Stimulated activated CD4-positive, alpha-beta T cell treated with anti-CD3 and anti-CD28 coated beads, Interleukin-15, amount 100 ng/mL, for 24 hours (primary cell): ENCODE results near the gene HK3.

ENCODE experiments used
- DNase-seq: peaks from one replicate; pipeline ENCODE4 v3.0.0-alpha.2; 2020

HK3 gene

DNA sequence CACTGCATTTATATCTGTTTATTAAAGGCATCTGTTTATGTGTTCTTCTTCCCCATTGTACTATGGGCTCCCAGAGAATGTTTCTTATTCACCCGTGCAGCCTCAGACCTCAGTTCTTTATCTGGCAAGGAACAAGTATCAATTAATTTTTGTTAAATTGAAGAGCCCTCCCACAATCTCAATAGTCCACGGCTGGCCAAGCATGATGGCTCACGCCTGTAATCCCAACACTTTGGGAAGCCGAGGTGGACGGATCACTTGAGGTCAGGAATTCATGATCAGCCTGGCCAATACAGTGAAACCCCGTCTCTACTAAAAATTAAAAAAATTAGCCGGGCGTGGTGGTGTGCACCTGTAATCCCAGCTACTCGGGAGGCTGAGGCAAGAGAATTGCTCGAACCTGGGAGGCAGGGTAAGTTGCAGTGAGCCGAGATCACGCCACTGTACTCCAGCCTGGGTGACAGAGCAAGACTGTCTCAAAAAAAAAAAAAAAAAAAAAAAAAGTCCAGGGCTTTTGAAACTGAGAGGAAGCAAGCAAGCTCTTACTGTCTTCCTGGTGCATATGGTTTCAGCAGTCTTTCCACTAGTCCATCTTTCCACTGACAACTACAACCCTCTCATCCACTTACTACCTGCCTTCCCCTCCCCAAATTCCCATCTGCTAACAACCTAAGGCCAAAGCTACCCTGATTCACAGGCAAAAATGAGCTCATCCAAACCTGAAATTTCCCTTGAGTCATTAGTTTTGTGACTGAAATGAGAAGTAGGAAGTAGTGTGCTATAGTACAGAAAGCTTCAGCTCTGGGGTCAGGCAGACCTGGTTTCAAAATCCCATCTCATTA, 2.3 kb upstream of the HK3 start:
- DNase-seq: peak; percentile 49

DNA sequence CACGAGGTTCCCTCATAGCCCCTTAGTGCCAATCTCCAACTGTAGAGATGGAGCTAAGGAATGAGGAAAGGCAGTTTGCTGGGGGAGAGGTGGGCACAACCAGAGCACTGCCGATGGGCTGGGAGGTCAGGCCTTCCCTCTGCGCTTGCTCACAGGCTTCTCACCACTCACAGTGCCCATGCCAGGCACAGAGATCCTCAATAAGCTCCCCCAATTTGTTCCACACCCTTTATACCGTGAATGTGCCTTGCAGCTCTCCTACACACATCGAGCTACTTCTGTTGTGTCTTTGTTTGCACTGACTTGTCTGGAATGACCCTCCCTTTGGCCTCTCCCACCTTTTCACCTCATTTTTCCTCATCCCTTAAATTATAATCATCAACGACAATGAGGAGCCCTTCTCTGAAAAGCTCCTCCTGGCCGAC, 1.6 kb upstream of the HK3 start:
- DNase-seq: no peak

DNA sequence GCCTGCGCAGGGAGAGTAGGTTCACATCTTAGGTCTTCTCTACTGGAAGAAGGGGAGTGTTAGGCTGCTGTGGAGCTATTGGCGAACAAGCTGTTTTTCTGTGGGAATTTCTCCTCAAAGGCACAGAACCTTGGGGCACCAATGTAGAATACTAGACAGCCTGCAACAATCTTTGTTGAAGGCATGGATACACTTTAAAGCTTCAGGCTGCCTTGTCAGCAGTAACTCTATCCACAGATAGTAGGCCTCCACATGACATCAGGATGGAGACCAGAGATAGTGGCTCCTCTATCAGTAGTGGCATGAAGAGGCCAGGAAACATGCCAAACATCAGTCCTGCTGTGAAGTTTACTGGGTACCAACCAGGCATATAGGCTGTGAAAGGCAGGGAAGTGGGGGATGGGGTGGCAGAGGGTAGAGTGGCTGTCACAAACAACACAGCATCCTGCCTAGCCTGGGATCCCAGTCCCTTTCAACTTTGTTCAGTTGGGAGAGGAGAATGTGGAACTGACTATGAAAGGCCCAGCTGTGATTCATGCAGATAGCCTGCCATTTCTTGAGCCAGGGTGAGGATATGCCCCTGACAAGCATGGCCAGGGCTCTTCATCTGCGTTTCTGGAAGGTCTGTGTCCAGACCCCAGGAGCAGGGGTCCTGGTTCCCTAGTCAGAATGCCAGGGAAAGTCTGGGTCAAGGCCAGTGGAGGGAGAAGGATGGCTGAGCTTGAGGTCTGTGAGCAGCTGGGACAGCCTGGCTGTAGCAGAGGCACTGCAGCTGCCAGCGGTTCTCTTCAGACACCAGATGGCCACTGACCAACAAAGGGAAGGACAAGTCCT, 1.0 kb upstream of the HK3 start:
- DNase-seq: no peak

DNA sequence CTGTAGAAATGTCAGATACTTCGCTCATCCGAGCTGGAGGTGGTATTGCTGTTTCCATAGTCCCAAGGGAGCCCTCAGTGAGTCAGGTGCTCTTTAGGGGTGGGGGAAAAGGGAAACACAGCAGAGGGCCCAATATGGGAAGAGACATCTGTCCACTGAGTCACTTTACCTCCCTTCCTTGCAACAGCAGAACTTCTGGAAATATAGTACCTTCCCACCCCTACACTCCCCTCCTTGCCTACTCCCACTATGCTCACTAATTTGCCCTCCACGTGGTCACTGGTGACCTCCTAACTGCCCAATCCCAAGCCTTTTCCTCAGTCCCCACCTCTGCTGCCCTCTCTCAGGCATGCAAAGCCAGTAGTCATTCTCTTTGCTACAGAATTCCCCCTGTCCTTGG, 1.9 kb downstream of the HK3 start:
- DNase-seq: no peak

DNA sequence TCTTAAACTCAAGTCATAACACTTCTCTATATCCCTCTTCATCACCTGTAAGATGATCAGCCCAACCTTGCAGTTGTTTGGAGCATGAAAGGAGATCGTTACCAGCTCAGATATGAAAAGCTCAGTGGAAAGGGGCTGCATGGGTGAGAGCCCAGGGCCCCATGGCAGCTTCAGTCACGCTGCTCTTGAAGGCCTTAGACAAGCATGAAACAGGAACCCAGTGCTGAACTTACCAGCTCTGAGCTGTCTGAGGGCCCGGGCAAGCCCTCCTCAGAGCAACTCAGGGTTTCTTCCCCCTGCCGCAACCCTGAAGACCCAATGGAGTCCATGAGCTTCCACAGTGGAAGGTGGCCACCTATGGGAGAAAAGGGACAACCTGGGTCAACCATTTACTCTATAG, 3.3 kb downstream of the HK3 start:
- DNase-seq: no peak

DNA sequence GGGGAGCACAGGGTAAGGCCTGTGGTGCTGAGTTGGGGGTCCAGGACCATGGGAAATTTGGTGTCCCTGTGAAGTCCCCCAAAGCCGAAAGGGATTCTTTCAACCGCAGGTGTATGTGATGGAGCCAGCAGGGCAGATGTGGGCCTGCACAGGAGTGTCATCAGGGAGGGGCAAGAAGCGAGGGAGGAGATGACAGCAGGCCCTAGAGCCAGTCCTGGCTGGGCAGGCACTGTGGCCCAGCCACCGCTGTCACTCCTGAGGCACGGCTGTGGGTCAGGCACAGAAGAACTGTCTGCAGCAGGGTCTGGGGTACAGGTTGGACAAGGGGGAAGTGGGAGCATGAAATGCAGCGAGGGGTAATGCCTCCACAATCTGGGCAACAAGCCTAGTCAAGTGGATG, 4.8 kb downstream of the HK3 start:
- DNase-seq: no peak

DNA sequence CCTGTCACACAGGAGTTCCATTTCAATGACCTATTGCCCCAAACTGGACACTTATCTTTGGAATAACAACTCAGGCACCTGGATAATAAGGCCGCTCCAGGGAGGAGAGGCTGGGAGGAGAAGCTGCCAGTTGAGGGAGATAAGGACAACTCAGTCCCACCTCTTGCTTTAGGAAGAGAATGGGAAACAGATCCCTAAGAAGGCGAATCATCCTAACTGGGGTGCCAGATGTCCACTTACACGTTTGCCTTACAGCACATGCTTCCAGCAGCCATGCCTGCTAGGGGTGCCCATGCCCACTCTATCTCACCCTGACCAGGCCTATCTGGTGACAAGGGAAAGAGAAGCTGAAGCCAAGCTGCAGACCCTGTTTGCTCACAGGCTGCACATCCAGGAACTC, 6.5 kb downstream of the HK3 start:
- no peak for DNase-seq

DNA sequence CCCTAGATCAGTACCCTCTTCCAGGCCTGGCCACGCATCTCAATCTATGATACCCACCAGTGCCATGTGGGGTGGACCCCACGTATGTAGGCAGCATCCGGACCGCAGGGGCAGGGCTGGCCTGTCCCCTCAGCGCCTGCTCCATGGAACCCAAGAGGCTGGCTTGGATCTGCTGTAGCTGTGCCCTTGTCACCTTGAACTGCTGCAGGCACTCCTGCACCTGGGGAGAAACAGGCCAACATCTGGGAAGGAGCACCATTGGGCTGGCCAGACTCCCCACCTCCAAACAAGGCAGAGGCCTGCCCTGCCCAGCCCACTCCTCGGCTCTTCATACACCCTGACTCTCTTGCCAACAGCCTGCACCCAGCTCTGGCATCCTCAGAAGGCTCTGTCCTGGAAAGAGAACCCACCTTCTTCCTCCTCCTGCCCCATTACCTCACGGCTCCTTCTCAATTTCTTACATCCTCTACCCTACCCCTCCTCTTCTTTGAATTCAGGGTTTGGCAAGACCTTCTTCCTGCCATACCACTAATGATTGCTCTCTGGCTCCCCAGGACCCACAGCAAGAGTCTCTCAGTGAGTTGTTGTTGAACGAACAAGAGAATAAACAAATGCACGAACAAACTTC, 7.7 kb downstream of the HK3 start:
- no peak for DNase-seq

DNA sequence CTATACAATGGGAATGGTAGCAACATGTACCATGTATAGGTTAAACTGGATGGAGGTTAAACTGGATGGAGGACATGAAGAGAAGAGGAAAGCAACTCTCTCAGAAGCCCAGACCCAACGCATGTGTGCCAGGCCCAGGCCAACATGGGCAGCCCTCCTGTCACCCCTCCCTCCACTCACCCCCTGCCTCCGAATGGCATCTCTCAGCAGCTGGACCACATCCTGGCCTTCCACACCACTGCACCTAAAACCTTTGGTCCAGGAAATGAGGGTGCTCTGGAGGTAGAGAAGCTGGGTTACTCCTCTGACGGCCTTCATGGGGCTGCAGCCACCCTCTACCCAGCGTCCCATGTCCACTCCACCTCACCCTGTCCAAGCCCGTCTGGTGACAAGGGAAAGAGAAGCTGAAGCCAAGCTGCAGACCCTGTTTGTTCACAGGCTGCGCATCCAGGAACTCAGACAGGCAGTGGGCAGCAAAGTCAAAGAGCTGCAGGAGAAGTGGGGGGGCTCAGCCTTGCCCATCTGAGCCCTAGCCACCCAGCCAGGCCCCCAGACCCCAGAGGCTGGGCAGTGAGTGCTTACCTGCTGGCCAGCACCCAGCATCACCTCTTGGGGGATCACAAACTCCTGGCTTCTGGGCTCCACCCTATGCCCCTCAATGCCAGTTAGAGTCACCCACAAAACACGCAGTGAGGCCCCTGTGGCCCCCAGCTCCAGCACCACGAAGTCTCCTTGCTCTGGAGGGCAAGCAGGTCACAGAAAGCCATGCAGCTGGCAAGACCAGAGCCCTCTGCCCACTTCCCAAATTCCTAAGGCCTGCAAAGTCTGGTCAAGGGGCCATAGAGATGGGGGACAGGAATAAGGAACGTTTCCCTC, 8.5 kb downstream of the HK3 start:
- no peak for DNase-seq

DNA sequence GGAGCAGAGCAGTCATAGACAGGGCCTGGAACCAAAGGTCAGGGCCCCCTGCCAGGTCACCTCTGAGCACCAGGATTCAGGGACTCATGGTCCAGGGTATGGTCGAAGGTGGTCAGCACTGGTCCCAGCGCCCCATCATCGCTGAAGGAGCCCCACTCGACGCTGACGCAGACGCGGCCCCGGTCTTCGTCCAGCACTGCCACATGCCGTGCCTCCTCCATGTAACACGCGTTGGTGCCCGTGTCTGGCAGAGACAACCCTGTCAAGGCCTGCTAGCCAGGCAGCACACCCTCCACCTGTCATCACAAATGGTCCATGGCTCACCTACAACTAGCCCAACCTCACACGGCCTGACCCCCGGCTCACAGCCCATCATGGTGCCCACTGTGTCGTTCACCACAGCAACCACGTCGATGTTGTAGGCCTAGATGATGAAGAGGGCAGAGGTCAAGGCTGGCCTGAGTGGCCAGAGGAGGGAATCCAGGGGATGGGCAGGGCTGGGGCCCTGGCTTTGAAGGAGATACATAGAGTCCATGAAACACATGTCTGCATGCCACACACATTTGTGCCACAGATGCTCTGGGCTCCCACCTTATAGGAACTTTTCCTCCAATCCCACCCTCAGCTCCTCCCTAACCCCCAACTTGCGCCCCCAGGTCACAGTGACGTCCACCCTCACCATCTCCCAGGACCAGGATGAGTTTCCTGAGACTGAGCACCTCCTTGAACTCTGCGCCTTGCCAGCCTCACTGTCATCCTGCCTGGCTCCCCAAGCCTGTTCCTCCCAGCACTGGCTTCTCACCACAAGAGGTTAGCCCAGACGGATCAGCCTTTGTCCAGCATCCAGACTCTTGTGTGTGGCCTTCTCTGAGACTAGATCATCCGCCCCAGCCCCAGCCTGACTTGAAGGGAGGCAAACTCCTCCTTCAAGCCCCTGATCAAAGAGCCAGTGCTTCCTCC, 9.5 kb downstream of the HK3 start:
- DNase-seq: no peak

DNA sequence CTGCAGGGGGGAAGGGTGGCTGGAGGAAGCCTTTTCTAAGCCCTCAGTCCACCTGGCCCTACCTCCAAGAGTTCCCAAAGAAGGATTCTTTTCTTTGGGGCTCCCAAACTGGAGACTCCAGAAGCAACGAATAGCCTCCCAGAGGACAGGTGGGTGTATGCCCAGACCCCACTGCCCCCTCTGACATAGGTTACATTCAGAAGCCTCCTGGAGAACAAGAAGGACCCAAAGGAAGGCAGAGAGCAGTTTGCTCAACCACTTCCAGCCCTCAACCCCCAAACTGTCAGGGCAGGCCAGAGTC, 10.3 kb downstream of the HK3 start:
- DNase-seq: no peak

DNA sequence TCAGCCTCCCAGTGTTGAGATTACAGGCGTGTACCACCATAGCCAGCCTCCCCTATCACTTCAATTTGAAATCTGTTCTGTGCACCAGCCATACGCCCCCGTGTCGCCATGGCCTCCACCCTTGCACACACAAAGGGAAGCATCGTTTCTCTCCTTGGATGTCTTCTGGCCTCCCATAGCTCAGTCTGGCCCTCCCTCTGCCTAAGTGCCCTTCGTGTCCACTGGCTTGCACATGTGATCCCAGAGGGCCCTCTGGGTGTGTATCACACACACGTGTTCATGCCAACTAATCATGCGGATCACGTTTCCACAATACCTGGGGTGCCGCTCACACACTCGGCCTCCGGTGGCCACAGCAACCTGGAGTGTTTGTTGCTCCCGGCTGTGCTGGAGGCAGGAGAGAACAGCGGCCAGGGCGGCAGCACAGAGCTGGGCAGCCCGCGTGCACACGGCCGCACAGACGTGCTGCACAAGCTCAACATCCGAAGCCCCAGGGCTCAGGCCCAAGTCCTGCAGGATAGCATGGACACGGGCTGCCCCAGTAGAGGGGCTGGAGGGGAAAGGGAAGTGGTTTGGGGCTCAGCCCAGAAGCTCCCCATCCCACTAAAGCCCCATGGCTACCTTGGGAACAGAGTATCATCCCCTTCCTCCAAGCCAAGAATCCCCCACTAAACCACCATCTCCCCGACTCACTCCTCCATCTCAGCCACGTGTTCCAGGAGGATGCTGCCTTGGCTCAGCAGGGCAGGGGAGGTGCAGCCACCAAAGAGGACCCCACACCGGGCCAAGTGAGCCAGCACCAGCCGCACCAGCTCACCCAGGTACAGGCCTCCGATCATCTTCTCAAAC, 10.9 kb downstream of the HK3 start:
- DNase-seq: no peak

DNA sequence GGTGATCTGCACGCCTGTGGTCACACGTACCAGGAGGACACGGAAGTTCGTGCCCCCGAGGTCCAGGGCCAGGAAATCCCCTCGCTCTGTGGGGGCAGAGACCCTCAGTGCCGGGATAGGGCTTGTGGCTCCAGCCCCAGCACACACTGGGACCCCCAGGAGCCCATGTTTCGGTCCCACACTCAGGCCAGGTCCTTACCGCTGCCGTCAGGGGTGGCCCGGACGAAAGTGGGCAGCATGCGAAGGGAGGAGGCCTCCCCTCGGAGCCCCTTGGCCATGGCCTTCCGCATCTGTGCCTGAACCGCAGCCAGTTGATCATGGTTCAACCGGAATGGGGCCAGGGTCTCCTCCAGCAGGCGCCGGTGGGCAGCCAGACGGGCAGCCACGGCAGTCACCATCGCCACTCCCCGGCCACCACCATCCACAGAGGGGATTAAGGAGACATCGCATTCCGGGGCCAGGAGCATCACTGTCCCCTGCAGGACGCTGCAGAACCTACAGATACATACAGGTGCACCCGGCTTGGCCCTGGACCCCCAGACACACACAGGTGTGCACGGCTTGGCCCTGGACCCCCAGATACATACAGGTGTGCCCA, 11.8 kb downstream of the HK3 start:
- no peak for DNase-seq

DNA sequence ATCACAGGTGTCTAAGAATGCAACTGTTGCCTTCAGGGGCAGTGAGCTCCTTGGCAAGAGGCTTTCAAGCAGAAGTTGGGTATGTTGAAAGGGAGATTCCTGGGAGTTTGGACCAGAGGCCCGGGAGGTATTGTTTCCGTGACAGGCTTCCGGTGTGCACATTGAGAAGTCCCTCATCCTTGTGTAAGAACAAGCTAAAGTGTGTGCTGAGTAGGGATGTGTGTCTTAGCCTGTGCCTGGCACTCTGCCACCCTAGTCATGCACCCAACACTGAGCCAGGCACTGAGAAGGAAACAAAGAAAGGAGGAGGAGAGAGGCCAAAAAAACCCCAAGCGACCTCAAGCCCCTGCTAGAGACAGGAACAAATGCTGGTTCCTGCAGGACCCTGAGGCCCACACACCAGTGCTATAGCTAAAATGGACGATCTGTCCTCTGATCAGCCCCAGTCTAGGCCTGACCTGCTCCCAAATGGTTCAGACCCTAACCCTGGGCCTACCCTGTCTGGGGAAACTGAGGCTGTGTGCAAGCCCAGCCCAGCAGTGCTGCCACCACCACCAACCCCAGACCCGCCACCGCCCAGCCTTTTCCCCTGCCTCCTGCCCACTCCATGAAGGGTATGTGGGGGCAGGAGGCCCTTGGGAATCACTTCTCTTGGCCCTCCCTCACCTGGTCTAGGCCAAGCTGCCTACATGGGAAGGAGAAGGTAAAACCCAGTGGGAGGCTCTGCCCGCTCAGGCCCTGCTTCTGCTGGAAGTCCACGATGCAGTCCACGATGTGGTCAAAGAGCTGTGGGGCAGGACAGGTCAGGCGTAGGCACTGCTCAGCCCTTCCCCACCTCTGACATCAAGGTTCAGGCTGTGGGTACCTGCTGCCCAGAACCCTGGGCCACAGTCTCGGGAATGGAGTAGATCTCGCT, 12.6 kb downstream of the HK3 start:
- DNase-seq: no peak

DNA sequence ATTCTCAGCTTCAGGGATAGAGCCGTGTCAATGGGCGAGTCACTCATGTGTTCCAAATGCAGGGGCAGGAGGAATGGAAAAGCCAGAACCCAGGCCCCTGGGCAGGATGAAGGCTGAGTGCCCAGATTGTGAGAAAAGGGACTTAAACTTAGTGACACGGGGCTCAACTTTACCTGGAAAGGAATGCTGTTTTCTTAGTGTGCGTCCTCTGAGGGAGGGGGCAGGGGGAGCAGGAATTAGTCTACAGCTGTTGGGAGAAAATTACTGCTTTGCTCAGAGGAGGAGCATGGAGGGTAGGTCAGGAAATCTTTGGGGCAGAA, 14.6 kb downstream of the HK3 start:
- DNase-seq: no peak

DNA sequence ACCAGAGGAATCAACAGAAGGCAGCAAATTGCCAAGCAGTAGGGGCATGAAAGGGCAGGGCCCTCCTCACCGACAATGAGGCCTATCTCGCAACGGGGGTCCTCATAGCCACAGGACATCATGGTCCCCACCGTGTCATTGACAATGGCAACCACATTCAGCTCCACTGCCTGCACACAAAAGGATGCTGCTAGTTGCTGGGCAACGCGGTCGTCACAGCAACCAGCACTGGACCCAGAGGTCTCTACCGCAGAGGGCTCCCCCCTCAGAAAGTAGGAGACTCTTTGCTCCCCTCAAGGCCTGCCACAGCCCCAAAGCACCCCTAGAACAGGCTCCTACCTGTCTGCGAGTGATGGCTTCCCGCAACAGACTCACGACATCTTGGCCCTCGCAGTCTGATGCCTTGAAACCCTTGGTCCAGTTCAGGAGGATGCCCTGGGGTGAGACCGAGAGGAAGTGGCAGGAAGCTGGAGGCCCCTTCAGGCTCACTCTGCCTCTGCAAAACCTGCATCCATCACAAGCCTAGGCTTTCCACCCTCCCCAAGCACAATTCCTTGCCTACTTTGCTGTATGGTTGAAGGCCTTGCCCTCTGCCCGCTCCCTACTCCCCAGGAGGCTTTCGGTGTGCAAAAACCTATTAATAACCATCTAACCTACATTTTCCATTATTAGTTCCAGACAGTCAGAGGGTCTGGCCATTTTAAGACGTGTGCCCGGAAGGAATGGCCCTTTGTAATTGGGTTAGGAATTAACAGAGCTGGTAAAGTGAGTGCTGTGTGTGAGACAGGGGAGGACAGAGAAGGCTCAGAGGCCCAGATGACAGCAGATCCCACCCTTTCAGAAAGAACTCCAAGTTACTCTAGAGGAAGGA, 15.2 kb downstream of the HK3 start:
- no peak for DNase-seq

DNA sequence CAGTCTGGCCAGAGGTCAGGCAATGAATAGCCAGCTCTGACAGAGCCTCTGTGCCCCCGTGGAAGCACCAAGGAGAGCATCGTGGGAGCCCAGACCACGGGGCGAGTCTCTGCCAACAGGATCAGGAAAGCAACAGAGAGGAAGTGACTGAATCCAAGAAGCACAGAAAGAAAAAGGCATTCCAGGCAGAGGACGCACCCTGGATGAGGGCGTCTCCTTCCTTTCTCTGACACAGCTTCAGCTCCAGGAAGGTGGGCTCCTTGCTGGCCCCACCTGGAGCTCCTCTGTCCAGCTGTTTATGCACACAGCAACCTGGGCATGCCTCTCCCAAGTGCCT, 16.6 kb downstream of the HK3 start:
- no peak for DNase-seq

DNA sequence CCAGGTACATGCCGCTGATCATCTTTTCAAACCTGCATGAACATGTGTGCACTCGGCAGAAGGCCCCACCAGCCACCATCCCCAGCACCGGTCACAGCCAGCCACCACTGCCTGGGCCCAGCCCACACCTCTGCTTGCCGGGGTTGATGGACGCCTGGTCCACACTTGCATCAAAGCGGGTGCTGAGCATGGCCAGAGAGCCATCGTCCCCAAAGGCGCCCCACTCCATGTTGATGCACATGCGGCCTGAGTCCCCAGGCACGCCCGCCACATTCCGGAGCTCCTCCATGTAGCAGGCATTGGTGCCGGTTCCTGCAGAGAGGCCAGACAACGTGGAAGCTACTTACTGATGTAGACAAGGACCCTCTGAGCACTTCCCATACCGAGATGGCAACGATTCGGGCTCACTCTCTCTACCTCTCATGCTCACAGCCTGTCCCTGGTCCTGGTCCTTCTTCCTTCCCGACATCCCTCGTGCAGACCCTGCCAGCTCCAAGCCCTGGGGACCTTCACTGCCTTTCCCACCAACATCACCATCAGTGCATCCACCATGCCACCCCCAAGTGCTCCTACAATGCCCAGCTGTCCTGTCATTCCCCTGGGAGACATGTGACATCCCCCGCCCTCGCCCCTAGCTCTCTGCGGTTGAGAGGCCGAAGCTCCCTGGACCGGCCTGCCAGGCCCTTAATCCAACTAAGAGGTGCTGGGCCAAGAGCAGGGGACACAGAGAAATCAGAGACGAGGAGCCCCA, 17.2 kb downstream of the HK3 start:
- DNase-seq: no peak
